ENCODE results near the gene INA.

Gene INA

GRCh38 chr10:103276251-103276895 is 565 bp upstream of the INA start:
- DNase-seq: peak; percentile 42

GRCh38 chr10:103277713-103278536 is 987 bp downstream of the INA start:
- DNase-seq: peak; percentile 29

GRCh38 chr10:103278537-103278823 is 1.5 kb downstream of the INA start:
- no peak for DNase-seq

GRCh38 chr10:103278862-103279298 is 1.9 kb downstream of the INA start:
- peak; percentile 47 for DNase-seq

- peak; percentile 26 for DNase-seq
These were observed 3.1 kb downstream of the INA start for GRCh38 chr10:103280031-103280430.

GRCh38 chr10:103280506-103280905 is 3.6 kb downstream of the INA start:
- DNase-seq: peak; percentile 53

GRCh38 chr10:103281753-103282152 is 4.8 kb downstream of the INA start:
- DNase-seq: peak; percentile 98

- DNase-seq: no peak
These were observed 6.0 kb downstream of the INA start for GRCh38 chr10:103282961-103283360.

GRCh38 chr10:103284170-103284569 is 7.2 kb downstream of the INA start:
- no peak for DNase-seq

GRCh38 chr10:103287992-103288391 is 11.1 kb downstream of the INA start:
- DNase-seq: no peak

- no peak for DNase-seq
These were observed 14.7 kb downstream of the INA start for GRCh38 chr10:103291588-103291987.

- DNase-seq: no peak
These were observed 18.6 kb downstream of the INA start for GRCh38 chr10:103295374-103296015.

GRCh38 chr10:103307594-103307993 is 30.7 kb downstream of the INA start:
- no peak for DNase-seq

- DNase-seq: no peak
These were observed 33.3 kb downstream of the INA start for GRCh38 chr10:103310197-103310596.

GRCh38 chr10:103316087-103316486 is 39.1 kb downstream of the INA start:
- DNase-seq: no peak

GRCh38 chr10:103327906-103328305 is 51.0 kb downstream of the INA start:
- no peak for DNase-seq

- DNase-seq: peak; percentile 32
These were observed 57.1 kb downstream of the INA start for GRCh38 chr10:103333934-103334520.

GRCh38 chr10:103334567-103334966 is 57.6 kb downstream of the INA start:
- DNase-seq: no peak

- DNase-seq: no peak
These were observed 59.4 kb downstream of the INA start for GRCh38 chr10:103336370-103336769.

All from NCI-H82 (cell line).